IMR-90 (cell line): ENCODE measurements around the gene EPAS1. TPM values are rescaled to one million over a fixed set of nuclear protein-coding genes. Genes with fewer than 3 reads are reported as not detected.

Experiments
- ATAC-seq: fragments of 200-7000 bp; cut with Tn5 transposase; 2 replicates; pipeline ENCODE4 v1.9.1; 2020; ENCODE audit warnings: low read depth, mild to moderate bottlenecking, moderate library complexity
- BruUV-seq: library from RNA; stranded (reverse); fragments of 400-500 nt; replicated peaks from 2 replicates; lab custom pipeline; 2021; lab: Mats Ljungman, UMichigan
- CTCF ChIA-PET: fragments of 300-600 bp; formaldehyde crosslinking; extraction: SDS; loops from one replicate; lab custom pipeline; 2021; ENCODE audit warnings: antibody characterized with exemption; lab: Yijun Ruan, JAX
- POLR2A ChIA-PET: fragments of 300-600 bp; sonication (Branson Sonifier 250); formaldehyde crosslinking; loops from one replicate; lab custom pipeline; 2022; ENCODE audit warnings: antibody characterized with exemption; ENCODE audit not compliant: unreplicated experiment; lab: Charles Lee
- DNase-seq: peaks from one replicate; pipeline ENCODE4 v3.0.0; 2013
- H2AFZ ChIP-seq: replicated peaks from 2 replicates; pipeline ENCODE3; 2013; ENCODE audit warnings: low read length, mild to moderate bottlenecking; ENCODE audit not compliant: poor library complexity
- H2AK5ac ChIP-seq: 2 replicates; pipeline ENCODE4 v1.6.1; 2013; ENCODE audit warnings: low read depth, low read length, inconsistent platforms
- H2AK9ac ChIP-seq: replicated peaks from 2 replicates; pipeline ENCODE3; 2013; ENCODE audit warnings: mild to moderate bottlenecking, low read depth, low read length, moderate library complexity; ENCODE audit not compliant: poor library complexity
- H2BK120ac ChIP-seq: 2 replicates; pipeline ENCODE4 v1.6.1; 2013; ENCODE audit warnings: low read depth, low read length, inconsistent platforms
- H2BK15ac ChIP-seq: 3 replicates; pipeline ENCODE4 v1.6.1; 2013; ENCODE audit warnings: low read depth, low read length, inconsistent platforms
- H2BK20ac ChIP-seq: 2 replicates; pipeline ENCODE4 v1.6.1; 2013; ENCODE audit warnings: low read depth, mild to moderate bottlenecking, inconsistent platforms, low read length, moderate library complexity
- H2BK5ac ChIP-seq: 2 replicates; pipeline ENCODE4 v1.6.1; 2013; ENCODE audit warnings: mild to moderate bottlenecking, low read depth, low read length, inconsistent platforms; ENCODE audit not compliant: poor library complexity, severe bottlenecking
- H3K14ac ChIP-seq: replicated peaks from 2 replicates; pipeline ENCODE4 v1.6.1; 2013; ENCODE audit warnings: low read depth, low read length, inconsistent platforms
- H3K18ac ChIP-seq: 2 replicates; pipeline ENCODE4 v1.6.1; 2013; ENCODE audit warnings: low read depth, low read length, control low read depth
- H3K23ac ChIP-seq: 2 replicates; pipeline ENCODE4 v1.6.1; 2013; ENCODE audit warnings: low read depth, low read length, inconsistent platforms
- H3K27ac ChIP-seq: 2 replicates; pipeline ENCODE4 v1.5.1; 2013; ENCODE audit warnings: mild to moderate bottlenecking, control low read depth, low read length; ENCODE audit not compliant: insufficient read depth
- H3K27me3 ChIP-seq: 2 replicates; pipeline ENCODE4 v1.6.1; 2013; ENCODE audit warnings: low read length; ENCODE audit not compliant: control insufficient read depth, insufficient read depth
- H3K36me3 ChIP-seq: 2 replicates; pipeline ENCODE4 v1.6.1; 2013; ENCODE audit warnings: low read length, mixed read lengths; ENCODE audit not compliant: control insufficient read depth, insufficient read depth
- H3K4ac ChIP-seq: 2 replicates; pipeline ENCODE4 v1.6.1; 2013; ENCODE audit warnings: low read depth, low read length, inconsistent platforms
- H3K4me1 ChIP-seq: 2 replicates; pipeline ENCODE4 v1.6.1; 2013; ENCODE audit warnings: low read length, mixed read lengths; ENCODE audit not compliant: control insufficient read depth, insufficient read depth
- H3K4me2 ChIP-seq: 2 replicates; pipeline ENCODE4 v1.6.1; 2013; ENCODE audit warnings: low read depth, mild to moderate bottlenecking, control low read depth, low read length, moderate library complexity
- H3K4me3 ChIP-seq: 2 replicates; pipeline ENCODE4 v1.5.1; 2013; ENCODE audit warnings: low read depth, mild to moderate bottlenecking, control low read depth, low read length, moderate library complexity; ENCODE audit not compliant: insufficient read depth
- H3K56ac ChIP-seq: 2 replicates; pipeline ENCODE4 v1.6.1; 2013; ENCODE audit warnings: low read length, inconsistent platforms; ENCODE audit not compliant: insufficient read depth; ENCODE audit errors: extremely low read depth
- H3K79me1 ChIP-seq, 2 experiments: 2 replicates each; pipeline ENCODE4 v1.6.1; 2013; ENCODE audit warnings: low read length in 2 of 2, inconsistent platforms in 1 of 2, low read depth in 1 of 2
- H3K9ac ChIP-seq: 2 replicates; pipeline ENCODE4 v1.6.1; 2013; ENCODE audit warnings: low read depth, low read length, control low read depth
- H3K9me1 ChIP-seq: 2 replicates; pipeline ENCODE4 v1.6.1; 2013; ENCODE audit warnings: low read length, inconsistent platforms; ENCODE audit not compliant: insufficient read depth
- H3K9me3 ChIP-seq: 2 replicates; pipeline ENCODE4 v1.6.1; 2013; ENCODE audit warnings: low read length; ENCODE audit not compliant: control insufficient read depth, insufficient read depth
- H4K20me1 ChIP-seq: 2 replicates; pipeline ENCODE4 v1.6.1; 2013; ENCODE audit warnings: low read length, inconsistent platforms; ENCODE audit not compliant: insufficient read depth
- H4K5ac ChIP-seq: 2 replicates; pipeline ENCODE4 v1.6.1; 2013; ENCODE audit warnings: mild to moderate bottlenecking, low read depth, low read length, control low read depth
- H4K8ac ChIP-seq, 2 experiments: 2 replicates each; pipeline ENCODE4 v1.6.1; 2013; ENCODE audit warnings: low read depth in 2 of 2, low read length in 2 of 2, control low read depth in 1 of 2, inconsistent platforms in 1 of 2
- H4K91ac ChIP-seq: 2 replicates; pipeline ENCODE4 v1.6.1; 2013; ENCODE audit warnings: low read depth, low read length, inconsistent platforms; ENCODE audit not compliant: insufficient read depth
- ELK1 ChIP-seq: fragments of 150-350 bp; IDR thresholded peaks from 2 replicates; pipeline ENCODE4 v1.6.1; 2016; ENCODE audit warnings: low read depth, mild to moderate bottlenecking, low read length, moderate library complexity, borderline replicate concordance
- POLR2A ChIP-seq: IDR thresholded peaks from 2 replicates; pipeline ENCODE4 v1.6.1; 2012; ENCODE audit warnings: mild to moderate bottlenecking, low read depth, low read length
- RCOR1 ChIP-seq: IDR thresholded peaks from 2 replicates; pipeline ENCODE4 v1.6.1; 2012; ENCODE audit warnings: mild to moderate bottlenecking, low read length, improper control_type of control experiment; ENCODE audit not compliant: insufficient replicate concordance
- whole genome bisulfite sequencing, 2 experiments: methylation state at CpG; one replicate each; pipeline versions ENCODE4 v1.1.5 to v1.1.7; 2013; ENCODE audit warnings: missing lambda C conversion rate in 2 of 2; ENCODE audit not compliant: insufficient read length in 1 of 2; ENCODE audit errors: extremely low coverage in 2 of 2; 5-methylcytosine and 5-hydroxymethylcytosine counted together
- dilution Hi-C: fragments of 300-500 bp; cut with HindIII; formaldehyde crosslinking; loops from one replicate; pipeline ENCODE4 v1.14.3; 2018; ENCODE audit warnings: low sequenced_read_pairs; ENCODE audit not compliant: unreplicated experiment
- in situ Hi-C: fragments of 300-500 bp; cut with MboI; formaldehyde crosslinking; loops from 3 replicates; pipeline ENCODE4 v1.14.3; 2019; ENCODE audit warnings: low sequenced_read_pairs, inconsistent platforms, mixed read lengths
- intact Hi-C: fragments of 100-400 bp; cut with micrococcal nuclease; formaldehyde crosslinking; loops from 2 replicates; pipeline ENCODE4 v1.10.0; 2022
- polyA plus RNA-seq, 3 experiments: library from polyadenylated mRNA; depleted of rRNA; stranded (reverse); fragments of >200 nt; gene quantifications; 2 replicates each; pipeline ENCODE4 v1.2.3, GENCODE V29; 2012; ENCODE audit warnings: low replicate concordance in 1 of 3
- total RNA-seq: library from RNA; depleted of rRNA; stranded (reverse); fragments of >200 nt; gene quantifications from 2 replicates; pipeline ENCODE4 v1.2.3, GENCODE V29; 2012

Gene EPAS1
- total and polyA plus RNA-seq, 2 of the 4 experiments (the other 2 are of a cell fraction) = 40.7 to 120 TPM

- TF ChIP-seq ELK1 = no peak
These were observed 38.4 kb downstream of the EPAS1 start (continued) for GRCh38 chr2:46335391-46336282.

DNA sequence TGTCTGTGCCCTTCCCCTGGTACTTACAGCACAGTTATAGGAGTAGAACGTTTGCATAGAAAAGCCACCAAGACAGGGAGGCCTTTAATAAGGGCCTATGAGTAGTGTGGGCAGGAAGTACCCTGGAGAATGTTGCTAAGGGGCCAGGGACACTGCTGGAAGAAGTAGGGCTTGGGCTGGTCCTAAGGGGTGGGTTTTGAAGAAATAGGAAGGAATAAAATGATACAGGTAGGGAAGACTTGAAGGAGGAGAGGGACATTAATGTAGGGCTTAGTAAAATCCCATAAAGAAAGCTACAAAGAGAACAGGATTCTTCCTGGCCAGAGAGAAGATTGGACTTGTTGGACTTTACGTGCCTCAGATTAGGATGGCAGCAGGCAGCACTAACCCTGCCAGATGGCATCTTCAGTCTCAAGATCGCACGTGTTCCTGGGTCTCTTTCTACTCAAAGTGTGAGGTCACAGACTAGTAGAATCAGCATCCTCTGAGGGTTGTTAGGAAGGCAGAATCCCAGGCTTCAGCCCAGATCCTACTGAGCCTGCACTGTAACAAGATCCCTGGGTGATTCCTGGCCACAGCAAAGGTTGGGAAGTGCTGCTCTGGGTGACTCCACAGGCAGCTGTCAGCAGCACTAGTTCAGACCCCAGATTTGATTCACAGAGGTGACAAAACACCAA lies 39.2 kb downstream of the EPAS1 start:
- ATAC-seq (peak; percentile 40), DNase-seq (peak; percentile 88)
- peak overlapping the region; percentile 93 for H4K91ac ChIP-seq
- peak; percentile 43; the same call in 1 of the 2 replicates for TF ChIP-seq POLR2A
- TF ChIP-seq RCOR1 = no peak
- peak overlapping the region; percentile 97 for H3K14ac ChIP-seq
- peaks cover 61% of the 10 kb centered on the region for H3K4me1 ChIP-seq
- 50% methylated on average over 2 of the region's 4 CpGs; no CpG with 5 or more reads in 1 of the 2 experiments for WGBS, 2 experiments
- H3K9me1 ChIP-seq = peaks cover 52% of the 10 kb centered on the region
- H3K27ac ChIP-seq = peak overlapping the region; percentile 87
- peak overlapping the region; percentile 90 for H2BK20ac ChIP-seq
- H3K27me3 ChIP-seq = no peaks in the 10 kb centered on the region
- H3K4me2 ChIP-seq = peak overlapping the region; percentile 92
- H3K4ac ChIP-seq = peak overlapping the region; percentile 95
- H2BK15ac ChIP-seq = peak overlapping the region; percentile 78; the same call in 2 of the 3 replicates
- no peaks in the 10 kb centered on the region for H3K9me3 ChIP-seq
- ChIA-PET CTCF (interaction anchor here (1.0 to 1.4 kb wide), 2 partner anchors 9 to 30 kb away, joined by 3 to 5 read pairs; no protein-coding TSS in a partner anchor), POLR2A (no interaction called here)
- peak overlapping the region; percentile 88 for H3K18ac ChIP-seq
- peak overlapping the region; percentile 85 for H2BK120ac ChIP-seq
- peak overlapping the region; percentile 86 to 91 for H4K8ac ChIP-seq
- no peak overlapping the region for H3K4me3 ChIP-seq
- peak overlapping the region; percentile 92 for H2AK9ac ChIP-seq
- dilution Hi-C loops = no loop called here
- peaks cover 34 to 92% of the 10 kb centered on the region in 2 experiments for H3K79me1 ChIP-seq
- peak overlapping the region; percentile 94 for H3K56ac ChIP-seq
- H4K5ac ChIP-seq = peak overlapping the region; percentile 73
- peaks cover 88% of the 10 kb centered on the region for H4K20me1 ChIP-seq
- peak overlapping the region; percentile 94 for H3K23ac ChIP-seq
- peak overlapping the region; percentile 93 for H2BK5ac ChIP-seq
- BruUV-seq = no TSS peak
- peak overlapping the region; percentile 98 for H2AK5ac ChIP-seq
- in situ Hi-C loops = no loop called here
- peak overlapping the region; percentile 71 for H3K9ac ChIP-seq
- H2AFZ ChIP-seq = peak overlapping the region; percentile 45
- intact Hi-C loops = no loop called here
- no peaks in the 10 kb centered on the region for H3K36me3 ChIP-seq
